ENCODE measurements around the gene IL17B. TPM values are rescaled to one million over a fixed set of nuclear protein-coding genes. Genes with fewer than 3 reads are reported as not detected.

The IL17B gene
- total RNA-seq, 2 donors from 2014 or later, result not detected

DNA sequence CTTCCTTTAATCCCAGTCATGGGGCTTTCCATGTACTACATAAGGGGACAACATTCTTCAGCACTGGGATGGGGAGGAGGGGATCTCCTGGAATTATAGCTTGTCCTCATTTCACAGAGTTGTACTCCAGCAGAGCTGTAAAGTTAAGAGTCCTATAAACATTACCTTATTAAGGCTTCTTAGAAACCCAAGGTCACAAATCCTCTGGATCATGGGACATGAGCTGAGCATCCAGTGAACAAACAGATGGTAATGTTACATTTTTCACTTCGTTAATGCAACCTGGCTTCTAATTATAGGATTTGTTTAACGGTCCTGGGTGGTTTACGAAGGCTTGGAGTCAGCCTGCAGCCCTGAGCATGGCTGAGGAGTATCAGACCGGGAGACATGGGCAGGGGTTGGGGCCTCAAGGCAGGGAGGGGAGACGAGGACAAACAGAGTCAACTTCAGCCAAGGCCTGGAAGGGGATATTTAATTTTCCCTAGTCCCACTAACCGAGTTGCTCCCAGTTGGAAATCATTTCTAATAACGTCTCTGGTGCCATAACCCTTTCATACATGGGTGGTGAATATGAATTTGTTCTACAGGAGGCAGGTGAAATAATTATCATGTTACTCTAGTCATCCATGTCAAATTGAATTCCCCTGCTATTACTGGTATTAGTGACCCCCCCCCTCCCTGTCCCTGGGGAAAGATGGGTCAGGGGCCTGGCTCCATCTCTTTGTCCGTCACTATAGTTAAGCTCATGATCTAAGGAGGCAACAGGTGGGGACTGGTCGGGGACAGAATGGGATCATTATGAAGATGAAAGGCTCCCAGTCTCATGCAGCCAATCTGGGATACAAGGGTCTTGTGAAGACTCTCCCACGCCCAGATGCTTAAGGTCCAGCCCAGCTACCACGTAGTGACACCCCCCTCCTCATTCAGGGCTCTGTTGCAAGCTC is 10.7 kb upstream of the IL17B start:
- Histone ChIP-seq H3K9ac (ENCODE audit: extremely low read depth, low read length, poor library complexity, severe bottlenecking) (no peak overlapping the region), H3K27ac (ENCODE audit: low read depth, low read length) (no peak overlapping the region), H3K4me1 (ENCODE audit: control insufficient read depth, insufficient read depth, low read length) (peaks cover 6% of the 10 kb centered on the region), H3K36me3 (ENCODE audit: control insufficient read depth, insufficient read depth, low read length) (no peaks in the 10 kb centered on the region), H3K4me3 (ENCODE audit: low read length) (no peak overlapping the region), H3K27me3 (ENCODE audit: control insufficient read depth, insufficient read depth, low read length, poor library complexity, severe bottlenecking) (no peaks in the 10 kb centered on the region), H3K9me3 (ENCODE audit: control insufficient read depth, low read length) (peaks cover 16% of the 10 kb centered on the region)
- no peak overlapping the region for H3K27ac Mint-ChIP-seq
- TF ChIP-seq, protein P1, sequence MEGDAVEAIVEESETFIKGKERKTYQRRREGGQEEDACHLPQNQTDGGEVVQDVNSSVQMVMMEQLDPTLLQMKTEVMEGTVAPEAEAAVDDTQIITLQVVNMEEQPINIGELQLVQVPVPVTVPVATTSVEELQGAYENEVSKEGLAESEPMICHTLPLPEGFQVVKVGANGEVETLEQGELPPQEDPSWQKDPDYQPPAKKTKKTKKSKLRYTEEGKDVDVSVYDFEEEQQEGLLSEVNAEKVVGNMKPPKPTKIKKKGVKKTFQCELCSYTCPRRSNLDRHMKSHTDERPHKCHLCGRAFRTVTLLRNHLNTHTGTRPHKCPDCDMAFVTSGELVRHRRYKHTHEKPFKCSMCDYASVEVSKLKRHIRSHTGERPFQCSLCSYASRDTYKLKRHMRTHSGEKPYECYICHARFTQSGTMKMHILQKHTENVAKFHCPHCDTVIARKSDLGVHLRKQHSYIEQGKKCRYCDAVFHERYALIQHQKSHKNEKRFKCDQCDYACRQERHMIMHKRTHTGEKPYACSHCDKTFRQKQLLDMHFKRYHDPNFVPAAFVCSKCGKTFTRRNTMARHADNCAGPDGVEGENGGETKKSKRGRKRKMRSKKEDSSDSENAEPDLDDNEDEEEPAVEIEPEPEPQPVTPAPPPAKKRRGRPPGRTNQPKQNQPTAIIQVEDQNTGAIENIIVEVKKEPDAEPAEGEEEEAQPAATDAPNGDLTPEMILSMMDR (conservative IDR thresholded peaks at IDR 0.05), result no peak
- no peaks in the 10 kb centered on the region for H3K36me3 Mint-ChIP-seq (ENCODE audit: low read depth)
- WGBS, 2 experiments (ENCODE audit: insufficient coverage in 1 of 2, insufficient read length in 1 of 2), result 87 to 92% methylated on average over 4 to 11 of the region's 11 CpGs
- no peak overlapping the region for H3K4me3 Mint-ChIP-seq
- H3K4me1 Mint-ChIP-seq, result peaks cover 13% of the 10 kb centered on the region
- DNase-seq, result no peak
- peaks cover 6% of the 10 kb centered on the region for H3K9me3 Mint-ChIP-seq
- H3K27me3 Mint-ChIP-seq (ENCODE audit: insufficient read depth), result no peaks in the 10 kb centered on the region

DNA sequence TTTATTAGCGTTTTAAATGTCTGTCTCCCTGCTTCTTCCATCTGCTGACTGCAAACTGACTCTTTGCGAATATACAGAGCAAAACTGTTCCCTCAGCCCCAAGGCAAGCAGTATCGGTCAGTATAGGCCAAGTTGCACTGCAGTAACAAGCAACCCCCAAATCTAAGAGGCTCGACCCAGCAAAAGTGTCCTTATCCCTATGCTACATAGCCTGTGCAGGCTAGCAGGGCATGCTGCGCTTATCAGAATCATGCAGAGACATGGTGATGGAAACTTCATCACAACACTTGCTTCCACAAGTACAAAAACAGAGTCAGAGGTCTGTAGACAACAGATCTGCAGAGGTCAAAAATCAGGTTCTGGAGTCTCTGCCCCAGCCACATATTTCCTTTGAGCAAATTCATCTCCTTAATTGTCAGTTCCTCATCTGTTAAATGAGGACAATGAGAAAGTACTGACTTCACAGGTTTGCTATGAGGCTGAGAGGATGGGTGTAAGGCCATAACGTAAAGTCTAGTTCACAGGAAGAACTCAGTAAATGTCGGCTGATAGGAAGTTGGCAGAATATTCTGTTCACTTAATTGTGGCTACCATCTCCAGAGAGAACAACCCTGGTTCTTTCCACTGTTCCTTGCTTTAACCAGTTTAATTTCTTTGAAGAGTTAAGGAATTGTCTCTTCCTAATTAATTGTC is 9.6 kb upstream of the IL17B start:
- H3K4me1 Mint-ChIP-seq, result peaks cover 13% of the 10 kb centered on the region
- no peaks in the 10 kb centered on the region for H3K36me3 ChIP-seq (ENCODE audit: control insufficient read depth, insufficient read depth, low read length)
- H3K27me3 ChIP-seq (ENCODE audit: control insufficient read depth, insufficient read depth, low read length, poor library complexity, severe bottlenecking), result no peaks in the 10 kb centered on the region
- no peak overlapping the region for H3K27ac ChIP-seq (ENCODE audit: low read depth, low read length)
- peaks cover 6% of the 10 kb centered on the region for H3K9me3 Mint-ChIP-seq
- no peak for DNase-seq
- WGBS, 2 experiments (ENCODE audit: insufficient coverage in 1 of 2, insufficient read length in 1 of 2), result 67 to 81% methylated on average over 6 to 7 of the region's 7 CpGs
- TF ChIP-seq, protein P1 (conservative IDR thresholded peaks at IDR 0.05), result no peak
- no peak overlapping the region for H3K27ac Mint-ChIP-seq
- peaks cover 16% of the 10 kb centered on the region for H3K9me3 ChIP-seq (ENCODE audit: control insufficient read depth, low read length)
- H3K4me1 ChIP-seq (ENCODE audit: control insufficient read depth, insufficient read depth, low read length), result peaks cover 6% of the 10 kb centered on the region
- H3K4me3 Mint-ChIP-seq, result no peak overlapping the region
- H3K4me3 ChIP-seq (ENCODE audit: low read length), result no peak overlapping the region
- H3K36me3 Mint-ChIP-seq (ENCODE audit: low read depth), result no peaks in the 10 kb centered on the region
- no peak overlapping the region for H3K9ac ChIP-seq (ENCODE audit: extremely low read depth, low read length, poor library complexity, severe bottlenecking)
- H3K27me3 Mint-ChIP-seq (ENCODE audit: insufficient read depth), result no peaks in the 10 kb centered on the region

DNA sequence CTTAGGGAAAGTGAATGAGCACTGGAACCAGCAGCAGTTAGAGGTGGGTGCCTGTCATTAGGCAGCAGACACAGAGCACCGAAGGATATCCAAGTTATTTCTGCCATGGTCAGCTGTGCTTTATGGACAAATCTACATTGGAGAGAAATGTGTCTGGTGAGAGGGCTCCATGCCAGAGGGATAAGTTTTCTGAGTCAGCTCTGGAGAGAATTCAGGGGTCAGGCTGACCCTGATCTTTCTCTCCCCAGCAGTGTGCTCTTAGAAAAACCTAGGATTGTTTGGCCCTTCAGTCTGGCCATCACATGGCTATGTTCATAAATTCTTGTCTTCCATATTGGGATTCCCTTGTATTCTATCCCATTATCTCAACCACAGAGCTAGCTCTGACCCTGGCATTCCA is 8.9 kb upstream of the IL17B start:
- Histone ChIP-seq H3K4me3 (ENCODE audit: low read length) (no peak overlapping the region), H3K27ac (ENCODE audit: low read depth, low read length) (no peak overlapping the region), H3K9me3 (ENCODE audit: control insufficient read depth, low read length) (peaks cover 16% of the 10 kb centered on the region), H3K27me3 (ENCODE audit: control insufficient read depth, insufficient read depth, low read length, poor library complexity, severe bottlenecking) (no peaks in the 10 kb centered on the region), H3K9ac (ENCODE audit: extremely low read depth, low read length, poor library complexity, severe bottlenecking) (no peak overlapping the region), H3K4me1 (ENCODE audit: control insufficient read depth, insufficient read depth, low read length) (peaks cover 6% of the 10 kb centered on the region), H3K36me3 (ENCODE audit: control insufficient read depth, insufficient read depth, low read length) (no peaks in the 10 kb centered on the region)
- Mint-ChIP-seq H3K27me3 (ENCODE audit: insufficient read depth) (no peaks in the 10 kb centered on the region), H3K27ac (no peak overlapping the region), H3K4me1 (peaks cover 13% of the 10 kb centered on the region), H3K4me3 (no peak overlapping the region), H3K9me3 (peaks cover 6% of the 10 kb centered on the region), H3K36me3 (ENCODE audit: low read depth) (no peaks in the 10 kb centered on the region)
- WGBS, 2 experiments (ENCODE audit: insufficient coverage in 1 of 2, insufficient read length in 1 of 2), result 94 to 100% methylated on average over 1 of the region's 1 CpG
- no peak for DNase-seq
- TF ChIP-seq, protein P1 (conservative IDR thresholded peaks at IDR 0.05), result no peak

Measured in endodermal cell (in vitro differentiated cells).